ENCODE results near the gene ICA1L.
"Not testable (repeated sequence)": the region's sequence is repeated elsewhere in the genome, so short reads cannot be mapped to it uniquely, and the experiment has no call there.

Gene ICA1L

GRCh38 chr2:202871300-202872141 lies at the start of gene ICA1L:
TSS of gene ICA1L (minus strand) at chr2:202871766. CDS start at chr2:202829009, 42,757 bp downstream.
- DNase-seq (ENCODE audit: low read depth in 2 of 2) = peak; percentile 35 to 47

- DNase-seq (ENCODE audit: low read depth in 2 of 2) = no peak
Observed at GRCh38 chr2:202918860-202919259, 47.3 kb upstream of the ICA1L start.

GRCh38 chr2:202912342-202913201 lies 41.0 kb upstream of the ICA1L start:
- not testable (repeated sequence) for DNase-seq (ENCODE audit: low read depth in 2 of 2)

GRCh38 chr2:202911512-202912341 lies 40.2 kb upstream of the ICA1L start, which contains the start of the genes CARF and WDR12:
TSS of gene CARF (plus strand) at chr2:202912275. CDS start at chr2:202941903, 29,628 bp downstream.
TSS of gene WDR12 (minus strand) at chr2:202911673. CDS start at chr2:202911476, 197 bp downstream.
- peak; percentile 81 to 86 for DNase-seq (ENCODE audit: low read depth in 2 of 2)

- no peak for DNase-seq (ENCODE audit: low read depth in 2 of 2)
Observed at GRCh38 chr2:202911203-202911511, 39.6 kb upstream of the ICA1L start.

GRCh38 chr2:202910698-202911097 lies 39.1 kb upstream of the ICA1L start:
- no peak for DNase-seq (ENCODE audit: low read depth in 2 of 2)

GRCh38 chr2:202910250-202910649 lies 38.7 kb upstream of the ICA1L start:
- DNase-seq (ENCODE audit: low read depth in 2 of 2) = not testable (repeated sequence)

- DNase-seq (ENCODE audit: low read depth in 2 of 2) = no peak
Observed at GRCh38 chr2:202909394-202910192, 38.0 kb upstream of the ICA1L start.

GRCh38 chr2:202908186-202908585 lies 36.6 kb upstream of the ICA1L start:
- no peak for DNase-seq (ENCODE audit: low read depth in 2 of 2)

GRCh38 chr2:202905507-202905906 lies 33.9 kb upstream of the ICA1L start:
- DNase-seq (ENCODE audit: low read depth in 2 of 2) = not testable (repeated sequence)

- DNase-seq (ENCODE audit: low read depth in 2 of 2) = no peak
Observed at GRCh38 chr2:202885190-202885589, 13.6 kb upstream of the ICA1L start.

GRCh38 chr2:202883987-202884675 lies 12.6 kb upstream of the ICA1L start:
- no peak for DNase-seq (ENCODE audit: low read depth in 2 of 2)

GRCh38 chr2:202881570-202881969 lies 10.0 kb upstream of the ICA1L start:
- DNase-seq (ENCODE audit: low read depth in 2 of 2) = no peak

GRCh38 chr2:202877699-202878098 lies 6.1 kb upstream of the ICA1L start:
- DNase-seq (ENCODE audit: low read depth in 2 of 2) = no peak

- DNase-seq (ENCODE audit: low read depth in 2 of 2) = peak; percentile 46 to 47
Observed at GRCh38 chr2:202870431-202871299, 901 bp downstream of the ICA1L start.

- no peak for DNase-seq (ENCODE audit: low read depth in 2 of 2)
Observed at GRCh38 chr2:202861987-202862386, 9.6 kb downstream of the ICA1L start.

- no peak for DNase-seq (ENCODE audit: low read depth in 2 of 2)
Observed at GRCh38 chr2:202858601-202859000, 13.0 kb downstream of the ICA1L start.

GRCh38 chr2:202849343-202849742 lies 22.2 kb downstream of the ICA1L start:
- DNase-seq (ENCODE audit: low read depth in 2 of 2) = not testable (repeated sequence)

GRCh38 chr2:202848813-202849212 lies 22.8 kb downstream of the ICA1L start:
- no peak for DNase-seq (ENCODE audit: low read depth in 2 of 2)

All from stimulated activated CD4-positive, alpha-beta T cell treated with anti-CD3 and anti-CD28 coated beads, Interleukin-4, amount 100 ng/mL, for 48 hours (primary cell).